GM12873 (cell line): ENCODE measurements around the gene ARHGAP26.

ENCODE experiments used
- TF ChIP-seq, protein P1 (sequence below): IDR thresholded peaks from 2 replicates; pipeline ENCODE4 v1.5.1; 2012; ENCODE audit warnings: low read depth, mild to moderate bottlenecking, moderate library complexity, low read length, control low read depth; ENCODE audit not compliant: insufficient read depth; ENCODE audit errors: missing control alignments

ARHGAP26 gene

DNA sequence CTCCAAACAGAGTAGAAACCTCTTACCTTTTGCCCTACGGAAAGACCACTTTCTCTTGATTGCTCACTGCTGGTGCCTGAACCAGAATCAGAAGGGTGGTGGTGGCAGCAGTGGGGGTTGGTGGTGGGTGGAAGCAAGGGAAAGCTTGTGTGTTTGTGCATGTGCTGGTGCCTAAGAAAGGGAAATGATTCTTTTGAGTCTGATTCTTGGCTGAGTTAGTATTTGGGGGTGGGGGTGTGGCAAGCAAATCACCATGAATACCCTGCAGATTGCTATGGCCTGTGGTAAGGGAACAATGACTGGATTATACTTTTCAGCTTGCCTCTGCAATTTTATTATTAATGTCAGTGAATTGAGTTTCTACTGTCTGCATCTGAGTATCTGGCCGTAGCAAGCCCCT, 106.6 kb downstream of the ARHGAP26 start:
- TF ChIP-seq, protein P1, sequence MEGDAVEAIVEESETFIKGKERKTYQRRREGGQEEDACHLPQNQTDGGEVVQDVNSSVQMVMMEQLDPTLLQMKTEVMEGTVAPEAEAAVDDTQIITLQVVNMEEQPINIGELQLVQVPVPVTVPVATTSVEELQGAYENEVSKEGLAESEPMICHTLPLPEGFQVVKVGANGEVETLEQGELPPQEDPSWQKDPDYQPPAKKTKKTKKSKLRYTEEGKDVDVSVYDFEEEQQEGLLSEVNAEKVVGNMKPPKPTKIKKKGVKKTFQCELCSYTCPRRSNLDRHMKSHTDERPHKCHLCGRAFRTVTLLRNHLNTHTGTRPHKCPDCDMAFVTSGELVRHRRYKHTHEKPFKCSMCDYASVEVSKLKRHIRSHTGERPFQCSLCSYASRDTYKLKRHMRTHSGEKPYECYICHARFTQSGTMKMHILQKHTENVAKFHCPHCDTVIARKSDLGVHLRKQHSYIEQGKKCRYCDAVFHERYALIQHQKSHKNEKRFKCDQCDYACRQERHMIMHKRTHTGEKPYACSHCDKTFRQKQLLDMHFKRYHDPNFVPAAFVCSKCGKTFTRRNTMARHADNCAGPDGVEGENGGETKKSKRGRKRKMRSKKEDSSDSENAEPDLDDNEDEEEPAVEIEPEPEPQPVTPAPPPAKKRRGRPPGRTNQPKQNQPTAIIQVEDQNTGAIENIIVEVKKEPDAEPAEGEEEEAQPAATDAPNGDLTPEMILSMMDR = no peak

GRCh38 chr5:142878111-142878510, 107.9 kb downstream of the ARHGAP26 start:
- TF ChIP-seq, protein P1 = no peak

GRCh38 chr5:142878638-142879037, 108.5 kb downstream of the ARHGAP26 start:
- TF ChIP-seq, protein P1 = no peak

GRCh38 chr5:142881076-142881783, 111.1 kb downstream of the ARHGAP26 start:
- TF ChIP-seq, protein P1 = no peak

DNA sequence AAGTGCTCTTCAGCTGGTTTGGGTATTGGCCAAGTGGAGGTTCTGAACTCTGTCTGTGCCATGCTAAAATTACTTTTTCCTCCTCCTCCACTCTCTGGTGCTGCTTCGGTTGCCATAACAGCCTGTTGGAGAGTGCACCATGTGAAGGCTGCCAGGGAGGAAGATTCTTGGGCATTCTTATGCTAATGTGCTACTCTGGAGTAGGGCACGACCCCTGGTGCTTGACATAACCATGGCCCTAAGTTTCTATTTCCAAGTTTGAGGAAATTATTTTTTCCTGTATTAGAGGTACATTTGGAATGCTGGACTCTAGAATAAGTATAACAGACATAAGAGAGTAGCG, 111.6 kb downstream of the ARHGAP26 start:
- TF ChIP-seq, protein P1 = no peak

DNA sequence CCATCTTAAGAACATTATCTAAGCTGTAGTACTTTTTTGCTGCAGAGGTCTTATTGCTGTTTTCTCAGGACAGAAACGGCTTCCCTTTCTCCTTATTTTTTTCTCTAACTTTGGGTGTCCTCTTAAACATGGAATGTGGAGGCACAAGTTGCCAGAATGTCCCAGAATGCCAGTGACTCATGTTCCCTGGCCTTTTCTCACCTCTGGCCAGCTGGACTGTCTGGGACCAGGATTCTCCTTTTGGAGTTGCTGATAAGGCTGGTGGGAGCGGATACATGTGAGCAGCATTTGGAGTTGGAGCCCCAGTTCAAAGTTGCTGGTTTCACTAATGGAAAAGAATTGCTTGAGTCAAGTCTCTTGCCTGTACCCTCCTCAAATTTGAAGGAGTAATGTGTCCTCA, 112.8 kb downstream of the ARHGAP26 start:
- TF ChIP-seq, protein P1 = no peak

GRCh38 chr5:142883438-142883837, 113.3 kb downstream of the ARHGAP26 start:
- TF ChIP-seq, protein P1 = no peak
